Heart left ventricle (tissue), 16 donors: ENCODE data around the gene TOLLIP. TPM values are rescaled to one million over a fixed set of nuclear protein-coding genes. Genes with fewer than 3 reads are reported as not detected.
A peak's percentile ranks its signal among the peaks of the same experiment; 100 is the strongest.

Source experiments
- ATAC-seq, 4 donors: fragments of 200-7000 bp; cut with Tn5 transposase; one replicate each; pipeline ENCODE4 v1.9.1; 2020 to 2022; ENCODE audit warnings: moderate library complexity in 4 of 4, mild to moderate bottlenecking in 3 of 4, moderate number of reproducible peaks in 1 of 4
- DNase-seq, 5 donors: peaks; one replicate each; pipeline ENCODE4 v3.0.0-alpha.2; 2020
- H3K27ac ChIP-seq, 12 donors: fragments of 200-600 bp; sonication (generic) in 4 of 12; one replicate each; pipeline versions ENCODE4 v1.5.0 to v1.8.0; 2016 to 2022; ENCODE audit warnings: mild to moderate bottlenecking in 2 of 12
- H3K27me3 ChIP-seq, 9 donors: fragments of 200-600 bp; sonication (generic) in 2 of 9; one replicate each; pipeline versions ENCODE4 v1.5.1 to v1.8.0; 2016 to 2022; ENCODE audit warnings: mild to moderate bottlenecking in 3 of 9
- H3K36me3 ChIP-seq, 9 donors: fragments of 200-600 bp; sonication (generic) in 2 of 9; one replicate each; pipeline versions ENCODE4 v1.5.0 to v1.8.0; 2018 to 2022; ENCODE audit warnings: mild to moderate bottlenecking in 2 of 9
- H3K4me1 ChIP-seq, 12 donors: fragments of 200-600 bp; sonication (generic) in 4 of 12; one replicate each; pipeline versions ENCODE4 v1.5.0 to v1.8.0; 2016 to 2022; ENCODE audit warnings: mild to moderate bottlenecking in 3 of 12
- H3K4me3 ChIP-seq, 12 donors: fragments of 200-600 bp; sonication (generic) in 4 of 12; one replicate each; pipeline versions ENCODE4 v1.5.0 to v1.8.0; 2017 to 2022; ENCODE audit warnings: mild to moderate bottlenecking in 9 of 12, moderate library complexity in 4 of 12
- H3K9me3 ChIP-seq, 12 donors: fragments of 200-600 bp; sonication (generic) in 4 of 12; one replicate each; pipeline versions ENCODE4 v1.5.0 to v1.8.0; 2016 to 2022; ENCODE audit warnings: mild to moderate bottlenecking in 1 of 12
- CTCF ChIP-seq, 12 donors: fragments of 200-600 bp; sonication (generic) in 4 of 12; IDR thresholded peaks; one replicate each; pipeline versions ENCODE4 v1.5.0 to v1.8.0; 2018 to 2022; ENCODE audit warnings: antibody characterized with exemption in 12 of 12, mild to moderate bottlenecking in 5 of 12
- POLR2A ChIP-seq, 2 donors: fragments of 450-650 bp; IDR thresholded peaks; one replicate each; pipeline ENCODE4 v1.6.1; 2017; ENCODE audit warnings: antibody characterized with exemption in 2 of 2, mild to moderate bottlenecking in 2 of 2, moderate library complexity in 2 of 2
- WGBS, 4 donors: extraction: QIAGEN DNeasy Blood & Tissue Kit in 2 of 4; methylation state at CpG; one replicate each; pipeline versions ENCODE4 v1.1.5 to v1.1.7; 2013 to 2018; 5-methylcytosine and 5-hydroxymethylcytosine counted together
- intact Hi-C, 10 donors: fragments of 100-400 bp; cut with DNase I; formaldehyde crosslinking; loops; one replicate each; pipeline versions ENCODE4 v1.11.1 to v1.14.2; 2022
- polyA plus RNA-seq, 2 donors: library from polyadenylated mRNA; stranded (reverse); fragments of 200-250 nt; gene quantifications; one replicate each; pipeline ENCODE4 v1.2.3, GENCODE V29; 2013
- total RNA-seq, 9 donors: library from RNA; depleted of rRNA in 2 of 9; stranded (reverse); fragments of >200 nt in 2 of 9; fragmentation: NEBNext Ultra II Directional in 3 of 9; extraction: Animal tissue kit (Norgen Biotek cat#: 25700) in 3 of 9; gene quantifications; one replicate each; pipeline versions ENCODE4 v1.1.0 to v1.2.4, GENCODE V29; 2016 to 2023
- donor health status: ischemic (EF 13 %, LVEDD 7.1; RV severe dilation, severe dysfunction).
- donor health status: healthy with polysubstance abuse.
- donor health status: DM: no; HTN: yes; CAD: no.
- donor health status: DM: no; HTN: no; CAD: no.
- donor health status: ischemic (EF 25% LVEDD 6.9; RV normal size, moderate dysfunction).
- donor health status: ischemic (EF 25% LVEDD 5.7; RV mildly dilated, moderate dysfunction).
- donor health status: healthy.
- donor health status: DM: yes; HTN: yes; CAD: no.
- donor health status: ischemic (EF 35%, LVEDD 5.7; RV mildly dilated, moderate dysfunction).
- donor health status: nonischemic (EF 11% LVEDD 7.7; RV severe dilation, severe dysfunction).
- donor health status: DM: yes; HTN: yes; CAD: no.
- donor health status: PGD.
- donor health status: ischemic (EF 29% LVEDD 5.4; RV normal size, mild dysfunction).
- donor health status: nonischemic (EF 23%, LVEDD 6.1; RV moderate dilation, normal function).

TOLLIP gene
- total and polyA plus RNA-seq, 11 donors = 27.4 to 57.2 (median 44.9) TPM

GRCh38 chr11:1310772-1311468 is 1.5 kb upstream of the TOLLIP start:
- WGBS, 4 donors = 83 to 88% (median 86%) methylated on average over 15 of the region's 15 CpGs
- intact Hi-C loops = loop anchor here in 2 of 10 donors (2.0 to 10.0 kb wide), 2 partner anchors 26 to 74 kb away; partner anchors contain the start of gene BRSK2 (in 1 of the 2)
- Histone ChIP-seq H3K4me1 (peaks cover 0 to 39% (median 27%) of the 10 kb centered on the region in 12 donors), H3K36me3 (peaks cover 0 to 8% (median 0%) of the 10 kb centered on the region in 9 donors), H3K4me3 (peak overlapping the region in 6 of 12 donors; percentile 67 to 98 (median 91)), H3K27ac (peak overlapping the region in 2 of 12 donors; percentile 95), H3K9me3 (peaks cover 0 to 12% (median 4%) of the 10 kb centered on the region in 12 donors), H3K27me3 (no peaks in the 10 kb centered on the region)
- ATAC-seq (no peak), DNase-seq (no peak)
- TF ChIP-seq CTCF (IDR thresholded peaks at IDR 0.05) = no peak
- TF ChIP-seq POLR2A (IDR thresholded peaks at IDR 0.05) = no peak

GRCh38 chr11:1310318-1310687 is 871 bp upstream of the TOLLIP start:
- DNase-seq = no peak
- peaks cover 0 to 8% (median 0%) of the 10 kb centered on the region in 9 donors for H3K36me3 ChIP-seq
- peak overlapping the region; percentile 86 to 97 (median 94) for H3K27ac ChIP-seq
- TF ChIP-seq POLR2A (IDR thresholded peaks at IDR 0.05) (no peak), CTCF (IDR thresholded peaks at IDR 0.05) (no peak)
- H3K4me1 ChIP-seq = peaks cover 0 to 43% (median 27%) of the 10 kb centered on the region in 12 donors
- WGBS, 4 donors = 71 to 88% (median 79%) methylated on average over 18 of the region's 18 CpGs
- no peaks in the 10 kb centered on the region for H3K27me3 ChIP-seq
- peak overlapping the region; percentile 58 to 98 (median 85) for H3K4me3 ChIP-seq
- intact Hi-C loops = loop anchor here in 2 of 10 donors (2.0 to 10.0 kb wide), 2 partner anchors 26 to 74 kb away; partner anchors contain the start of gene BRSK2 (in 1 of the 2)
- no peak for ATAC-seq
- peaks cover 0 to 12% (median 4%) of the 10 kb centered on the region in 12 donors for H3K9me3 ChIP-seq

GRCh38 chr11:1308743-1309497 is 512 bp downstream of the TOLLIP start:
- no peaks in the 10 kb centered on the region for H3K27me3 ChIP-seq
- 3 to 12% (median 7%) methylated on average over 6 to 58 of the region's 58 CpGs for WGBS, 4 donors
- peak; percentile 2 to 74 (median 36) for ATAC-seq
- peaks cover 0 to 12% (median 0%) of the 10 kb centered on the region in 9 donors for H3K36me3 ChIP-seq
- TF ChIP-seq CTCF (IDR thresholded peaks at IDR 0.05) = no peak
- TF ChIP-seq POLR2A (IDR thresholded peaks at IDR 0.05) = no peak
- H3K9me3 ChIP-seq = peaks cover 0 to 12% (median 4%) of the 10 kb centered on the region in 12 donors
- DNase-seq = no peak
- H3K4me3 ChIP-seq = peak overlapping the region; percentile 58 to 98 (median 85)
- H3K4me1 ChIP-seq = peaks cover 0 to 50% (median 31%) of the 10 kb centered on the region in 12 donors
- intact Hi-C loops = loop anchor here in 5 of 10 donors (1.0 to 10.0 kb wide), 7 partner anchors 47 to 263 kb away; partner anchors contain the start of genes BRSK2 (in 1 of the 5) and DUSP8 (in 1 of the 5)
- peak overlapping the region; percentile 86 to 97 (median 94) for H3K27ac ChIP-seq
